Mammary epithelial cell (primary cell): Measurements from ENCODE around the gene SIK2.

Experiments
- CTCF ChIP-seq, 2 donors: IDR thresholded peaks in 1 of 2; conservative IDR thresholded peaks in 1 of 2; 2 replicates each; pipeline ENCODE4 v1.5.1; 2011 to 2012; ENCODE audit warnings: inconsistent platforms in 2 of 2, low read length in 2 of 2, mild to moderate bottlenecking in 2 of 2, control low read depth in 1 of 2, low read depth in 1 of 2; ENCODE audit not compliant: insufficient read depth in 1 of 2; ENCODE audit errors: extremely low read depth in 1 of 2
- EZH2 ChIP-seq: IDR thresholded peaks from 2 replicates; pipeline ENCODE4 v1.6.1; 2012; ENCODE audit warnings: low read length, inconsistent platforms, borderline replicate concordance

- no peak for TF ChIP-seq CTCF (conservative IDR thresholded peaks at IDR 0.05 in 1 of 2, IDR thresholded peaks at IDR 0.05 in 1 of 2; ENCODE audit: extremely low read depth in 1 of 2, insufficient read depth in 1 of 2, low read depth in 1 of 2, low read length in 2 of 2)
- TF ChIP-seq EZH2 = no peak
Observed at GRCh38 chr11:111654601-111655000, 52.4 kb downstream of the SIK2 start.
